Stomach (tissue), 9 donors: ENCODE results near the gene NRTN. TPM values are rescaled to one million over a fixed set of nuclear protein-coding genes. Genes with fewer than 3 reads are reported as not detected.
"Not testable (repeated sequence)": the region's sequence is repeated elsewhere in the genome, so short reads cannot be mapped to it uniquely, and the experiment has no call there.

Experiments
- DNase-seq, 2 donors: peaks; one replicate each; pipeline versions ENCODE4 v3.0.0 to v3.0.0-alpha.2; 2013 to 2019
- H3K27ac ChIP-seq, 5 donors: fragments of 200-600 bp in 4 of 5; sonication (generic) in 4 of 5; one replicate each; pipeline ENCODE4 v1.5.1; 2013 to 2019; ENCODE audit warnings: mild to moderate bottlenecking in 1 of 5, moderate library complexity in 1 of 5
- H3K27me3 ChIP-seq, 3 donors: fragments of 200-600 bp; sonication (generic); one replicate each; pipeline ENCODE4 v1.5.1; 2017 to 2019; ENCODE audit warnings: mixed run types in 1 of 3
- H3K36me3 ChIP-seq, 4 donors: fragments of 200-600 bp; sonication (generic); 1 replicate in 3 of 4; 2 replicates in 1 of 4; pipeline ENCODE4 v1.5.1; 2016 to 2019
- H3K4me1 ChIP-seq, 4 donors: fragments of 200-600 bp; sonication (generic); one replicate each; pipeline ENCODE4 v1.5.1; 2016 to 2019
- H3K4me3 ChIP-seq, 4 donors: fragments of 200-600 bp; sonication (generic) in 3 of 4; one replicate each; pipeline ENCODE4 v1.5.1; 2016 to 2019; ENCODE audit warnings: mild to moderate bottlenecking in 1 of 4
- H3K9me3 ChIP-seq, 4 donors: fragments of 200-600 bp; sonication (generic); one replicate each; pipeline ENCODE4 v1.5.1; 2016 to 2019
- EP300 ChIP-seq: sonication (generic); formaldehyde crosslinking; IDR thresholded peaks from one replicate; pipeline ENCODE4 v1.6.1; 2017; ENCODE audit warnings: antibody characterized with exemption
- POLR2A ChIP-seq, 4 donors: fragments of 450-650 bp; IDR thresholded peaks; one replicate each; pipeline ENCODE4 v1.6.1; 2016; ENCODE audit warnings: antibody characterized with exemption in 4 of 4, control low read depth in 2 of 4, mild to moderate bottlenecking in 1 of 4, moderate library complexity in 1 of 4
- POLR2AphosphoS5 ChIP-seq, 3 donors: sonication (generic); formaldehyde crosslinking; IDR thresholded peaks; one replicate each; pipeline ENCODE4 v1.6.1; 2016; ENCODE audit warnings: antibody characterized with exemption in 3 of 3
- WGBS, 5 donors: extraction: QIAGEN DNeasy Blood & Tissue Kit in 3 of 5; methylation state at CpG; one replicate each; pipeline versions ENCODE4 v1.1.5 to v1.1.7; 2013 to 2018; 5-methylcytosine and 5-hydroxymethylcytosine counted together
- intact Hi-C: fragments of 100-400 bp; cut with DNase I; formaldehyde crosslinking; loops from one replicate; pipeline ENCODE4 v1.15.1; 2023; ENCODE audit warnings: low total_unique reads
- polyA plus RNA-seq, 3 donors: library from polyadenylated mRNA; stranded (reverse); fragments of 200-250 nt; gene quantifications; one replicate each; pipeline ENCODE4 v1.2.3, GENCODE V29; 2013
- total RNA-seq, 5 donors: library from RNA; depleted of rRNA; stranded (reverse); fragments of >200 nt; gene quantifications; one replicate each; pipeline versions ENCODE4 v1.1.0 to v1.2.3, GENCODE V29; 2014 to 2016
- TF ChIP-seq, protein P1 (sequence below), 7 experiments: fragments of 450-650 bp in 4 of 7; fragments of 200-600 bp in 3 of 7; sonication (generic) in 3 of 7; IDR thresholded peaks; one replicate each; pipeline ENCODE4 v1.5.1; 2016 to 2019; ENCODE audit warnings: antibody characterized with exemption in 7 of 7, control low read depth in 2 of 7, mild to moderate bottlenecking in 1 of 7
- donor health status: healthy with polysubstance abuse.
- donor health status: Bipolar disorder and iron deficiency.
- donor health status: healthy.

The NRTN gene
- total and polyA plus RNA-seq, 8 donors, result 0.92 to 7.1 (median 3.8) TPM; not detected in 2

GRCh38 chr19:5850743-5851293, 46.0 kb downstream of the NRTN start:
- Histone ChIP-seq H3K36me3 (no peaks in the 10 kb centered on the region), H3K9me3 (no peaks in the 10 kb centered on the region), H3K4me3 (peak overlapping the region in 3 of 4 donors; percentile 8 to 32 (median 19)), H3K27me3 (no peaks in the 10 kb centered on the region), H3K27ac (peak overlapping the region; percentile 25 to 79 (median 76)), H3K4me1 (peaks cover 6 to 15% (median 13%) of the 10 kb centered on the region in 4 donors)
- WGBS, 5 donors, result 7 to 23% (median 17%) methylated on average over 5 of the region's 5 CpGs
- peak; percentile 64 to 66 for DNase-seq
- intact Hi-C loops, result no loop called here
- TF ChIP-seq POLR2A (IDR thresholded peaks at IDR 0.05) (no peak), POLR2AphosphoS5 (IDR thresholded peaks at IDR 0.05) (no peak), EP300 (no peak)
- TF ChIP-seq, protein P1, sequence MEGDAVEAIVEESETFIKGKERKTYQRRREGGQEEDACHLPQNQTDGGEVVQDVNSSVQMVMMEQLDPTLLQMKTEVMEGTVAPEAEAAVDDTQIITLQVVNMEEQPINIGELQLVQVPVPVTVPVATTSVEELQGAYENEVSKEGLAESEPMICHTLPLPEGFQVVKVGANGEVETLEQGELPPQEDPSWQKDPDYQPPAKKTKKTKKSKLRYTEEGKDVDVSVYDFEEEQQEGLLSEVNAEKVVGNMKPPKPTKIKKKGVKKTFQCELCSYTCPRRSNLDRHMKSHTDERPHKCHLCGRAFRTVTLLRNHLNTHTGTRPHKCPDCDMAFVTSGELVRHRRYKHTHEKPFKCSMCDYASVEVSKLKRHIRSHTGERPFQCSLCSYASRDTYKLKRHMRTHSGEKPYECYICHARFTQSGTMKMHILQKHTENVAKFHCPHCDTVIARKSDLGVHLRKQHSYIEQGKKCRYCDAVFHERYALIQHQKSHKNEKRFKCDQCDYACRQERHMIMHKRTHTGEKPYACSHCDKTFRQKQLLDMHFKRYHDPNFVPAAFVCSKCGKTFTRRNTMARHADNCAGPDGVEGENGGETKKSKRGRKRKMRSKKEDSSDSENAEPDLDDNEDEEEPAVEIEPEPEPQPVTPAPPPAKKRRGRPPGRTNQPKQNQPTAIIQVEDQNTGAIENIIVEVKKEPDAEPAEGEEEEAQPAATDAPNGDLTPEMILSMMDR (IDR thresholded peaks at IDR 0.05), result no peak

- H3K27ac ChIP-seq, result peak within 1 kb of the TSS; percentile 25 to 79 (median 76)
- 28 to 64% (median 41%) methylated on average over 8 to 10 of the region's 10 CpGs for WGBS, 5 donors
- TF ChIP-seq POLR2AphosphoS5 (IDR thresholded peaks at IDR 0.05), result peak in 2 of 3 donors; percentile 53 to 66
- TF ChIP-seq, protein P1 (IDR thresholded peaks at IDR 0.05), result no peak
- no peaks in the 10 kb centered on the region for H3K36me3 ChIP-seq
- H3K4me3 ChIP-seq, result peak within 1 kb of the TSS in 3 of 4 donors; percentile 8 to 32 (median 19)
- H3K9me3 ChIP-seq, result no peaks in the 10 kb centered on the region
- H3K27me3 ChIP-seq, result no peaks in the 10 kb centered on the region
- intact Hi-C loops, result no loop called here
- peak; percentile 54 to 66 for DNase-seq
- H3K4me1 ChIP-seq, result peaks cover 6 to 15% (median 13%) of the 10 kb centered on the region in 4 donors
Observed at GRCh38 chr19:5851302-5851701, 46.4 kb downstream of the NRTN start, which contains the start of gene FUT3. Gene FUT3 (minus strand): TSS chr19:5851449.

- not testable (repeated sequence) for DNase-seq, H3K4me3 ChIP-seq, H3K27ac ChIP-seq
Observed at GRCh38 chr19:5854121-5854520, 49.3 kb downstream of the NRTN start.

GRCh38 chr19:5855151-5855550, 50.3 kb downstream of the NRTN start:
- intact Hi-C loops, H3K9me3 ChIP-seq, H3K27me3 ChIP-seq, H3K4me3 ChIP-seq, H3K27ac ChIP-seq, DNase-seq, H3K36me3 ChIP-seq: not testable (repeated sequence)
- H3K4me1 ChIP-seq, result peaks cover 6 to 15% (median 11%) of the 10 kb centered on the region in 4 donors
- 79 to 89% (median 87%) methylated on average over 9 of the region's 9 CpGs for WGBS, 5 donors

More at GRCh38 chr19:5854121-5854520, 49.3 kb downstream of the NRTN start:
- intact Hi-C loops, H3K9me3 ChIP-seq, H3K27me3 ChIP-seq, H3K36me3 ChIP-seq: not testable (repeated sequence)
- peaks cover 6 to 15% (median 13%) of the 10 kb centered on the region in 4 donors for H3K4me1 ChIP-seq
- 81 to 84% (median 82%) methylated on average over 9 to 10 of the region's 10 CpGs for WGBS, 5 donors

DNA sequence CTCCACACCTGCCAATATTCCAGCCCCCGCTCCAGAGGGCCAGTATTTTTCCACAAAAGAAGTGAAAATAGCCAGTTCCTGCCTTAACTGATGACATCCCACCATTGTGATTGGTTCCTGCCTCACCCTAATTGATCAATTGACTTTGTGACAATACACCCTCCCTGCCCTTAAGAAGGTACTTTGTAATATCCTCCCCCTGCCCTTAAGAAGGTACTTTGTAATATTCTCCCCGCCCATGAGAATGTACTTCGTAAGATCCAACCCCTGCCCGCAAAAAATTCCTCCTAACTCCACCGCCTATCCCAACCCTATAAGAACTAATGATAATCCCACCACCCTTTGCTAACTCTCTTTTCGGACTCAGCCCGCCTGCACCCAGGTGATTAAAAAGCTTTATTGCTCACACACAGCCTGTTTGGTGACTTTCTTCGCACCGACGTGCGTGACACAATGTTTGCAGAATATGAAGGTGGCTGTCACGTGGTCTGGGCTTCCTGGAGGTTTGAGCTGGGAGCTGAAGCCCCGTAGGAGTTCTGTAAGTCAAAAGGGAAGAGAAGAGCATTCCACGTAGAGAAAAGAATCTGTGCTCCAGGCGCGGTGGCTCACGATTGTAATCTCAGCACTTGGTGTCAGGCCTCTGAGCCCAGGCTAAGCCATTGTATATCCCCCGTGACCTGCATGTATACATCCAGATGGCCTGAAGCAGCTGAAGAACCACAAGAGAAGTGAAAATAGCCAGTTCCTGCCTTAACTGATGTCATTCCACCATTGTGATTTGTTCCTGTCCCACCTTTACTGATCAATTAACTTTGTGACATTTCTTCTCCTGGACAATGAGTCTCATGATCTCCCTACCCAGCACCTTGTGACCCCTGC, 52.6 kb downstream of the NRTN start:
- H3K27me3 ChIP-seq, result no peaks in the 10 kb centered on the region
- peak in 1 of 2 donors; percentile 45 for DNase-seq
- intact Hi-C loops, result no loop called here

More for the DNA sequence above, 52.6 kb downstream of the NRTN start:
- Histone ChIP-seq H3K27ac (no peak overlapping the region), H3K4me3 (no peak overlapping the region), H3K9me3 (no peaks in the 10 kb centered on the region), H3K4me1 (no peaks in the 10 kb centered on the region), H3K36me3 (no peaks in the 10 kb centered on the region)
- no peak for TF ChIP-seq POLR2A (IDR thresholded peaks at IDR 0.05)
- TF ChIP-seq POLR2AphosphoS5 (IDR thresholded peaks at IDR 0.05), result no peak
- TF ChIP-seq, protein P1 (IDR thresholded peaks at IDR 0.05), result no peak
- TF ChIP-seq EP300, result no peak
- 80 to 84% (median 82%) methylated on average over 18 of the region's 18 CpGs for WGBS, 5 donors
